Loucy (cell line): ENCODE data around the gene ZNF10.

ENCODE experiments used
- EZH2phosphoT487 ChIP-seq: fragments of 200-600 bp; IDR thresholded peaks from 2 replicates; pipeline ENCODE4 v1.6.1; 2018; ENCODE audit warnings: antibody characterized with exemption, mild to moderate bottlenecking, moderate library complexity, borderline replicate concordance
- TF ChIP-seq, protein P1 (sequence below): fragments of 200-600 bp; sonication (generic); conservative IDR thresholded peaks from 2 replicates; pipeline ENCODE4 v1.5.1; 2014; ENCODE audit warnings: mild to moderate bottlenecking, antibody characterized with exemption, low read length

DNA sequence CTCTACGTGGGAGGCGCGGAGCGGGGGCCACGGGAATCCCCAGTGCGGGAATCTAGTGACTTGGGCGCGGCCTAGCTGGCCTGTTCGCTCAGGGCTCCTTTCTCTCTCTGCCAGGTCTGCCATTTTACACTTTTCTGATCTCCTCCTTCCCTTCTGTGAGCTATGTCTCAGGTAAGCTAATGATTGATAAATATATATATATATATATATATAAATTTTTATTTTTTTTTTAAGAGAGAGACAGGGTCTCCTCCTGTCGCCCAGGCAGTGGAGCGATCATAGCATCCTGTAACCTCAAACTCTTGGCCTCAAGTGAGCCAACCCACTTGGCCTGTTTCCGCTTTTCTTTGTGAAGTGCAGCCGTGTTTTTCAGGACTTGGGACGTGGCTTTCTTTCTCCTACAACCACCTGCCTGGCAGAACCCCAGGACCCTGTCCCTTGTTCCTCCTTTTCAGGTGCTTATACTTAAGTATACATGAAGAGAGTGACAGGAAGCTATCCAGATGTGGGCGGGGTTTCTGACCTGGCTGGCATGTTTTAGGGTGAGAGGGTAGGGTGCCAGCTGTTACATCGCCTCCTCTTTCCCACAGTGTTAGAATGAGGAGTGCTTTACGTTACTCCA is 49.2 kb upstream of the ZNF10 start:
- TF ChIP-seq, protein P1, sequence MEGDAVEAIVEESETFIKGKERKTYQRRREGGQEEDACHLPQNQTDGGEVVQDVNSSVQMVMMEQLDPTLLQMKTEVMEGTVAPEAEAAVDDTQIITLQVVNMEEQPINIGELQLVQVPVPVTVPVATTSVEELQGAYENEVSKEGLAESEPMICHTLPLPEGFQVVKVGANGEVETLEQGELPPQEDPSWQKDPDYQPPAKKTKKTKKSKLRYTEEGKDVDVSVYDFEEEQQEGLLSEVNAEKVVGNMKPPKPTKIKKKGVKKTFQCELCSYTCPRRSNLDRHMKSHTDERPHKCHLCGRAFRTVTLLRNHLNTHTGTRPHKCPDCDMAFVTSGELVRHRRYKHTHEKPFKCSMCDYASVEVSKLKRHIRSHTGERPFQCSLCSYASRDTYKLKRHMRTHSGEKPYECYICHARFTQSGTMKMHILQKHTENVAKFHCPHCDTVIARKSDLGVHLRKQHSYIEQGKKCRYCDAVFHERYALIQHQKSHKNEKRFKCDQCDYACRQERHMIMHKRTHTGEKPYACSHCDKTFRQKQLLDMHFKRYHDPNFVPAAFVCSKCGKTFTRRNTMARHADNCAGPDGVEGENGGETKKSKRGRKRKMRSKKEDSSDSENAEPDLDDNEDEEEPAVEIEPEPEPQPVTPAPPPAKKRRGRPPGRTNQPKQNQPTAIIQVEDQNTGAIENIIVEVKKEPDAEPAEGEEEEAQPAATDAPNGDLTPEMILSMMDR, result no peak
- TF ChIP-seq EZH2phosphoT487, result no peak
